Hepatocyte (in vitro differentiated cells): ENCODE results near the gene SMOC1.

Experiments
- CTCF ChIP-seq: fragments of 200-600 bp; sonication (generic); IDR thresholded peaks from 2 replicates; pipeline ENCODE4 v1.5.1; 2016; ENCODE audit warnings: antibody characterized with exemption, mild to moderate bottlenecking; ENCODE audit not compliant: poor library complexity
- EZH2 ChIP-seq: fragments of 200-600 bp; sonication (generic); IDR thresholded peaks from 2 replicates; pipeline ENCODE4 v1.6.1; 2016; ENCODE audit warnings: antibody characterized with exemption, mild to moderate bottlenecking, borderline replicate concordance
- EZH2phosphoT487 ChIP-seq: fragments of 200-600 bp; sonication (generic); IDR thresholded peaks from one replicate; pipeline ENCODE4 v1.6.1; 2018; ENCODE audit warnings: antibody characterized with exemption, mild to moderate bottlenecking, low read depth, moderate library complexity; ENCODE audit not compliant: unreplicated experiment, severe bottlenecking

- TF ChIP-seq EZH2 (no peak), CTCF (no peak), EZH2phosphoT487 (no peak)
Observed at GRCh38 chr14:69922198-69922597, 43.0 kb downstream of the SMOC1 start.
